GM23338 (cell line): Measurements from ENCODE around the gene GPD1. TPM values are rescaled to one million over a fixed set of nuclear protein-coding genes. Genes with fewer than 3 reads are reported as not detected.

Source experiments
- ATAC-seq: fragments of 200-7000 bp; cut with Tn5 transposase; 3 replicates; pipeline ENCODE4 v1.9.1; 2020
- DNase-seq: peaks from one replicate; pipeline ENCODE4 v3.0.0-alpha.2; 2015; ENCODE audit warnings: low spot score
- H2AFZ ChIP-seq: fragments of 200-600 bp; sonication (generic); 2 replicates; pipeline ENCODE4 v1.8.0; 2016; ENCODE audit warnings: antibody characterized with exemption, mild to moderate bottlenecking, moderate library complexity
- H3F3A ChIP-seq: fragments of 200-600 bp; sonication (generic); replicated peaks from 2 replicates; pipeline ENCODE4 v1.8.0; 2017; ENCODE audit warnings: antibody characterized with exemption, mixed run types, low read depth
- H3K27ac ChIP-seq: fragments of 200-600 bp; sonication (generic); 2 replicates; pipeline ENCODE4 v1.6.1; 2016; ENCODE audit warnings: low read depth
- H3K27me3 ChIP-seq: fragments of 200-600 bp; sonication (generic); 2 replicates; pipeline ENCODE4 v1.8.0; 2016; ENCODE audit warnings: mild to moderate bottlenecking, mixed run types, moderate library complexity; ENCODE audit not compliant: insufficient read depth
- H3K36me3 ChIP-seq: fragments of 200-600 bp; sonication (generic); 2 replicates; pipeline ENCODE4 v1.8.0; 2016; ENCODE audit warnings: mild to moderate bottlenecking; ENCODE audit not compliant: insufficient read depth
- H3K4me1 ChIP-seq: fragments of 200-600 bp; sonication (generic); 2 replicates; pipeline ENCODE4 v1.8.0; 2016; ENCODE audit warnings: mild to moderate bottlenecking, moderate library complexity; ENCODE audit not compliant: insufficient read depth
- H3K4me2 ChIP-seq: fragments of 200-600 bp; sonication (generic); 2 replicates; pipeline ENCODE4 v1.7.1; 2017; ENCODE audit warnings: mixed run types
- H3K4me3 ChIP-seq: fragments of 200-600 bp; sonication (generic); 2 replicates; pipeline ENCODE4 v1.6.1; 2016; ENCODE audit warnings: mixed run types
- H3K79me2 ChIP-seq: fragments of 200-600 bp; sonication (generic); replicated peaks from 2 replicates; pipeline ENCODE4 v1.8.0; 2017; ENCODE audit warnings: mild to moderate bottlenecking; ENCODE audit not compliant: insufficient read depth
- H3K9me2 ChIP-seq: fragments of 200-600 bp; sonication (generic); 2 replicates; pipeline ENCODE4 v1.8.0; 2017; ENCODE audit not compliant: insufficient read depth
- H4K20me1 ChIP-seq: fragments of 200-600 bp; sonication (generic); replicated peaks from 2 replicates; pipeline ENCODE4 v1.8.0; 2017; ENCODE audit warnings: mild to moderate bottlenecking; ENCODE audit not compliant: insufficient read depth
- H3K27ac Mint-ChIP-seq: 2 replicates; pipeline ENCODE4 v1.8.0; 2020; ENCODE audit warnings: inconsistent platforms, mild to moderate bottlenecking, moderate library complexity, mixed read lengths
- H3K27me3 Mint-ChIP-seq: 3 replicates; pipeline ENCODE4 v1.8.0; 2022; ENCODE audit warnings: low read depth, mild to moderate bottlenecking, moderate library complexity, mixed read lengths, inconsistent platforms; ENCODE audit not compliant: insufficient read depth, poor library complexity
- H3K36me3 Mint-ChIP-seq: 3 replicates; pipeline ENCODE4 v1.8.0; 2021; ENCODE audit warnings: low read depth, mild to moderate bottlenecking, inconsistent platforms, moderate library complexity, mixed read lengths
- H3K4me1 Mint-ChIP-seq: 3 replicates; pipeline ENCODE4 v1.8.0; 2020; ENCODE audit warnings: mild to moderate bottlenecking, inconsistent platforms, mixed read lengths
- H3K4me3 Mint-ChIP-seq: 3 replicates; pipeline ENCODE4 v1.8.0; 2021; ENCODE audit warnings: moderate library complexity, mild to moderate bottlenecking, inconsistent platforms, mixed read lengths
- H3K9me3 Mint-ChIP-seq: 3 replicates; pipeline ENCODE4 v1.8.0; 2020; ENCODE audit warnings: moderate library complexity, mild to moderate bottlenecking, inconsistent platforms, mixed read lengths
- CREB1 ChIP-seq: fragments of 250-450 bp; sonication (Bioruptor Pico); IDR thresholded peaks from 2 replicates; pipeline ENCODE4 v1.5.0; 2020; ENCODE audit warnings: low read depth, mild to moderate bottlenecking, moderate library complexity
- CTCF ChIP-seq, 2 experiments: fragments of 200-600 bp in 1 of 2; sonication (generic) in 1 of 2; conservative IDR thresholded peaks; 2 replicates each; pipeline versions ENCODE4 v1.5.1 to v1.6.1; 2016 to 2017; ENCODE audit warnings: antibody characterized with exemption in 2 of 2, low read depth in 2 of 2, mild to moderate bottlenecking in 2 of 2, moderate library complexity in 1 of 2
- ETS1 ChIP-seq: IDR thresholded peaks from 2 replicates; pipeline ENCODE4 v1.6.1; 2016; ENCODE audit warnings: antibody characterized with exemption
- EZH2 ChIP-seq: fragments of 200-600 bp; sonication (generic); IDR thresholded peaks from one replicate; pipeline ENCODE4 v1.8.0; 2017; ENCODE audit warnings: antibody characterized with exemption, mild to moderate bottlenecking, low read depth; ENCODE audit not compliant: unreplicated experiment
- EZH2phosphoT487 ChIP-seq: fragments of 200-600 bp; sonication (generic); IDR thresholded peaks from one replicate; pipeline ENCODE4 v1.8.1; 2018; ENCODE audit warnings: antibody characterized with exemption; ENCODE audit not compliant: unreplicated experiment
- JUNB ChIP-seq: IDR thresholded peaks from one replicate; pipeline ENCODE4 v1.6.1; 2016; ENCODE audit warnings: antibody characterized with exemption; ENCODE audit not compliant: unreplicated experiment
- NANOG ChIP-seq: IDR thresholded peaks from 2 replicates; pipeline ENCODE4 v1.6.1; 2016; ENCODE audit warnings: antibody characterized with exemption, borderline replicate concordance
- POLR2AphosphoS5 ChIP-seq: IDR thresholded peaks from 2 replicates; pipeline ENCODE4 v1.6.1; 2016; ENCODE audit warnings: antibody characterized with exemption, low read depth
- REST ChIP-seq: IDR thresholded peaks from one replicate; pipeline ENCODE4 v1.6.1; 2018; ENCODE audit warnings: antibody characterized with exemption; ENCODE audit not compliant: unreplicated experiment
- STAT1 ChIP-seq: IDR thresholded peaks from one replicate; pipeline ENCODE4 v1.6.1; 2016; ENCODE audit warnings: antibody characterized with exemption; ENCODE audit not compliant: unreplicated experiment
- ZNF114 ChIP-seq: fragments of 250-450 bp; sonication (Bioruptor Pico); IDR thresholded peaks from 2 replicates; pipeline ENCODE4 v1.5.0; 2020; ENCODE audit warnings: mild to moderate bottlenecking, moderate library complexity
- ZNF331 ChIP-seq: fragments of 250-450 bp; sonication (Bioruptor Pico); IDR thresholded peaks from 2 replicates; pipeline ENCODE4 v1.5.0; 2020; ENCODE audit warnings: low read depth, mild to moderate bottlenecking, moderate library complexity
- ZNF462 ChIP-seq: fragments of 250-450 bp; sonication (Bioruptor Pico); IDR thresholded peaks from 2 replicates; pipeline ENCODE4 v1.5.0; 2020; ENCODE audit warnings: mild to moderate bottlenecking, moderate library complexity
- polyA plus RNA-seq: library from polyadenylated mRNA; unstranded; fragments of >200 nt; fragmentation: Nextera tagmentation; extraction: Ambion mirVana; gene quantifications from 2 replicates; pipeline ENCODE4 v1.2.1, GENCODE V29; 2016
- total RNA-seq: library from RNA; depleted of rRNA; stranded (reverse); fragments of >200 nt; shearing (Covaris generic); gene quantifications from 2 replicates; pipeline ENCODE4 v1.2.3, GENCODE V29; 2014

The GPD1 gene
- total and polyA plus RNA-seq, 2 experiments from 2014 or later = 0.36 to 0.45 TPM

GRCh38 chr12:50061171-50061570, 42.6 kb upstream of the GPD1 start:
- H3K27ac Mint-ChIP-seq = no peak overlapping the region
- H3K4me3 Mint-ChIP-seq = no peak overlapping the region
- Histone ChIP-seq H3K4me3 (no peak overlapping the region), H3K79me2 (no peaks in the 10 kb centered on the region), H3K4me1 (peaks cover 8% of the 10 kb centered on the region), H3K27me3 (peaks cover 60% of the 10 kb centered on the region), H2AFZ (no peak overlapping the region), H3K36me3 (no peaks in the 10 kb centered on the region), H3K4me2 (no peak overlapping the region), H3K9me2 (no peaks in the 10 kb centered on the region), H3F3A (peaks cover 8% of the 10 kb centered on the region), H4K20me1 (no peaks in the 10 kb centered on the region), H3K27ac (no peak overlapping the region)
- TF ChIP-seq REST = no peak
- no peak for TF ChIP-seq NANOG
- no peak for TF ChIP-seq JUNB
- no peak for TF ChIP-seq CTCF (conservative IDR thresholded peaks at IDR 0.05; ENCODE audit: low read depth in 2 of 2)
- no peak for TF ChIP-seq ZNF462
- TF ChIP-seq STAT1 = no peak
- no peak for TF ChIP-seq ZNF331
- TF ChIP-seq ZNF114 (CRISPR knock-in tag) = no peak
- TF ChIP-seq EZH2 = no peak
- no peak for TF ChIP-seq ETS1
- no peak for TF ChIP-seq POLR2AphosphoS5
- no peak for TF ChIP-seq CREB1 (CRISPR knock-in tag)
- no peak for TF ChIP-seq EZH2phosphoT487
- peaks cover 22% of the 10 kb centered on the region for H3K4me1 Mint-ChIP-seq
- DNase-seq (no peak), ATAC-seq (no peak)
- H3K27me3 Mint-ChIP-seq = peaks cover 34% of the 10 kb centered on the region
- H3K36me3 Mint-ChIP-seq = no peaks in the 10 kb centered on the region; the same call in 2 of the 3 replicates
- no peaks in the 10 kb centered on the region; the same call in 2 of the 3 replicates for H3K9me3 Mint-ChIP-seq
